Astrocyte of the spinal cord (primary cell): ENCODE measurements around the gene COL9A2.

ENCODE experiments used
- DNase-seq: peaks from one replicate; pipeline ENCODE4 v3.0.0; 2011; ENCODE audit warnings: low read depth, low spot score
- H3K4me3 ChIP-seq: 2 replicates; pipeline ENCODE4 v1.5.1; 2011; ENCODE audit warnings: low read depth, mild to moderate bottlenecking, low read length, moderate library complexity
- in situ Hi-C: cut with HindIII; loops from 2 replicates; pipeline ENCODE4 v1.10.0; 2017; ENCODE audit warnings: low sequenced_read_pairs
- TF ChIP-seq, protein P1 (sequence below): IDR thresholded peaks from 2 replicates; pipeline ENCODE4 v1.5.1; 2012; ENCODE audit warnings: low read depth, mild to moderate bottlenecking, low read length, inconsistent platforms

COL9A2 gene

DNA sequence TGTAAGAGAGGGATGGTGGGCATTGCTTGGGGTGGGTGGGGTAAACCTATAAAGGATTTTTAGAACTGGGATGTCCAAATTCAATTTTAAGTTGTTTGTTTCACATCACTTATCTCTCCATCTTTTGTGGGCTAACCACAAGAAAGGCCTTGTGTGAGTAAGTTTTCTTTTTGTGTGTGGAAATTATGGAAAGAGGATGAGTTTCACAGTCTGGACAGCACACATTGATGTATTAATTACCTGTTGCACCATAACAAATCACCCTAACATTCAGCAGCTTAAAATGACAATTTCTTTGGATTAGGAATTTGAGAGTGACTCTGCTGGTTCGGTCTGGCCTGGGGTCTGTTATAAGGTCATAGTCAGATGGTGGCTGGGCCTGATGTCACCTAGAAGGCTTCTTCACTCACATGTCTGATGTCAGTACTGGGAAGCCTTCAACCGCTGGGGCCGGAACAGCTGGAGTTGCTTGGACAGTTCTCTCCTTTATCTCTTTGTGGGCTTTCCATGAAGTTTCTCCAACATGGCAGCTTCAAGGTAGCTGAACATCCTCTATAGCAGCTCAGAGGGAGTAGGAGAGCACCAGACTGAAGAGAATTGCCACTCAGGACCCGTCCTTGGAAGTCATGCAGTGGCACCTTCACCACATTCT lies 2.0 kb upstream of the COL9A2 start:
- DNase-seq: no peak
- no peak overlapping the region for H3K4me3 ChIP-seq
- in situ Hi-C loops: no loop called here
- TF ChIP-seq, protein P1, sequence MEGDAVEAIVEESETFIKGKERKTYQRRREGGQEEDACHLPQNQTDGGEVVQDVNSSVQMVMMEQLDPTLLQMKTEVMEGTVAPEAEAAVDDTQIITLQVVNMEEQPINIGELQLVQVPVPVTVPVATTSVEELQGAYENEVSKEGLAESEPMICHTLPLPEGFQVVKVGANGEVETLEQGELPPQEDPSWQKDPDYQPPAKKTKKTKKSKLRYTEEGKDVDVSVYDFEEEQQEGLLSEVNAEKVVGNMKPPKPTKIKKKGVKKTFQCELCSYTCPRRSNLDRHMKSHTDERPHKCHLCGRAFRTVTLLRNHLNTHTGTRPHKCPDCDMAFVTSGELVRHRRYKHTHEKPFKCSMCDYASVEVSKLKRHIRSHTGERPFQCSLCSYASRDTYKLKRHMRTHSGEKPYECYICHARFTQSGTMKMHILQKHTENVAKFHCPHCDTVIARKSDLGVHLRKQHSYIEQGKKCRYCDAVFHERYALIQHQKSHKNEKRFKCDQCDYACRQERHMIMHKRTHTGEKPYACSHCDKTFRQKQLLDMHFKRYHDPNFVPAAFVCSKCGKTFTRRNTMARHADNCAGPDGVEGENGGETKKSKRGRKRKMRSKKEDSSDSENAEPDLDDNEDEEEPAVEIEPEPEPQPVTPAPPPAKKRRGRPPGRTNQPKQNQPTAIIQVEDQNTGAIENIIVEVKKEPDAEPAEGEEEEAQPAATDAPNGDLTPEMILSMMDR: no peak

- TF ChIP-seq, protein P1: no peak
- H3K4me3 ChIP-seq: no peak overlapping the region
- in situ Hi-C loops: no loop called here
- DNase-seq: no peak
Observed at GRCh38 chr1:40318476-40318875, 1.4 kb upstream of the COL9A2 start.

DNA sequence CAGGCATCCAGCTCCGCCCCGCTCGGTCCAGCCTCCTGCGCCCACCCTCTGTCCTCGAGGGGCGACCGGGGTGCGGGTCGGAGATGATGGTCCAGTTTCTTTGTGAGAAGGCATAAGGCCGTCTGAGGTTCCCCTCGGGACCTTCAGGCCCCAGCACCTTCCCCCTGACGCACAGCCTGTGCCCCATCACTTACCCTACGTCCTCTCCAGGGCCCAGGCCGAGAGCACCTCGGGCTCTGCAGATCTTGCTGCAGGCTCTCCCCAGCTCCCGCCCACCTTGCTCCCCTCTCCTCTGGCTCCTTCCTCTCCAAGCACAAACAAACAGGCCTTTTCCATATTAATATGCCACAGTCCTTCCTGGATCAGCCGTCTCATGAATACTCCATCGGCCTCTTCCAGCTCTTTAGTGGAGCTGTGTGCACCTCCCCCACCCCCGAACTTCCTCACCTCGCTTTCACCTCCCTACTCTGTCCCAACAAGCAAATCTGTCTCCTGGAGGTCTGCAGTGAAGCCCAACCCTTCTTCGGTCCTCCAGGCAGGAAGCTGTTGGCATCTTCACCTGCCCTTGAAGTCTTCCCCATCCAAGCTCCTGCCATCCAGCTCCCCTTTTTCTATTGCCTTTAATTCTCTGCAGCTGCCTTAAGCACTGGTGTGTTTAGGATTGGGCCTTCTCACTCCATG lies 448 bp upstream of the COL9A2 start:
- TF ChIP-seq, protein P1: no peak
- in situ Hi-C loops: no loop called here
- H3K4me3 ChIP-seq: no peak overlapping the region
- DNase-seq: no peak

DNA sequence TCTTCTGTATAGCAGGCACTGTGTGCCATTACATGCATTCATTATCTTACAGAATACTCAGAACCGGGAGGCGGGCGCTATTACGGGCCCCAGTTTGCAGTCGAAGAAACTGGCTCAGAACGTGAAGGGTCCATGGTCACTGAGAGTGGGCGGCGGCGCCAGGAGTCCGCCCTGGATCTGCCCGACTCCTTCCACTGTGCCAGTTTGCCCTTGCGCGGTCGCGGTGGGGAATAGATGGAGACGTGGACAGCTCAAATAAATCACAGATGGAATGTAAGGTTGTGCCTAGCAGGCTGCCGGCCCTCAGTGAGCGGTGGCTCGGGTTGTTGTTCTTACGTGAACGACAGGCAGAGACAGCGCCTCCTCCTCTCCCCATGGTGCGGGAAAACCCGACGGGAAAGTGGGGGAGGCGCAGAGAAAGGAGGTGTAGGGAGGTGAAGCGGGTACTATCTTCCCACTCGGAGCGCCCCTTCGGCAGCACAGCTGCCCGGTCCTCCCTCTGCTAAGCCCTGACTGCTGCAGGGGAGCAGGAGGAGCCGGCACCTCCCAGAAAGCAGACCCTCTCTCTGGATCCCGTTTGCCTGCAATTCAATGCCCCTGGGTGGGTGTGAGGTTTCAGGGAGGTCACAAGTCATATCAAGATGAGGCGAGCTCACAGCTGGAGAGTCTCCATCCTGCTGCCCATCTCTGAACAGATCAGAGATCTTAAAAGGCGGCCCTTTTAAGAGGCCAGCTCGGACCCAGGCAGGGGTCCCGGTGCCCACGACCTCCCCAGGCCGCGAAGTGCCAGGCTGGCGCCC lies 1.1 kb downstream of the COL9A2 start:
- TF ChIP-seq, protein P1: no peak
- no peak for DNase-seq
- in situ Hi-C loops: no loop called here
- H3K4me3 ChIP-seq: peak overlapping the region; percentile 32

DNA sequence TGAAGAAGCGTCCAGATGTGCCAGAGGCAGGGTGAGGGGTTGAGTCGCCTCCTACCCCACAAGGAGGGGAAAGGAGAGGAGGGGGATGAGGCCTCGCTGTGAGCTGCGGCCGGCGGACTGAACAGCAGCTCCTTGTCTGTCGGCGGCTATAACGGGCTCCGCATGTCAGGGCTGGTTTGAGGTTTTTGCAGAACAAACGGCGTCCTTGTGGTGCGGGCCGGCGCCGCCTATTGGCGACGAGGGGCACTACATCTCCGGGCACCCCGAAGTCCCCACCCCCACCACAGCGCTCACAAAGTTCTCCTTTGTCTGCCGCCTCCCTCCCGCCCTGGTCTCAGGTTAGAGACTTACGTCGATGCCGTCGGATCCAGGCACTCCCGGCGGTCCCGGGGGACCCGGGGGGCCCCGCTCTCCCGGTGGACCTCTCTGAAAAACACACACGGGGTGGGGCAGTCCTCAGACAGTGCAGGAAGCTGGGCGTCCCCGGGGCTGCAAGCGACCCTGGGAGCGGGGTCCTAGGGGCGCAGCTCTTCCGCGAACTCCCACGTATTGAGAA lies 1.8 kb downstream of the COL9A2 start:
- peak; percentile 87 for DNase-seq
- in situ Hi-C loops: no loop called here
- H3K4me3 ChIP-seq: peak overlapping the region; percentile 32
- TF ChIP-seq, protein P1: peak; percentile 92

- peak overlapping the region; percentile 4 for H3K4me3 ChIP-seq
- TF ChIP-seq, protein P1: no peak
- in situ Hi-C loops: no loop called here
- DNase-seq: no peak
Observed at GRCh38 chr1:40314721-40315238, 2.3 kb downstream of the COL9A2 start.
